HG03571 (cell line): Measurements from ENCODE around the gene CEMIP.

Experiments used
- ATAC-seq: cut with Tn5 transposase; IDR thresholded peaks from one replicate; pipeline ENCODE4 v1.9.1; 2021; ENCODE audit not compliant: unreplicated experiment

The CEMIP gene

DNA sequence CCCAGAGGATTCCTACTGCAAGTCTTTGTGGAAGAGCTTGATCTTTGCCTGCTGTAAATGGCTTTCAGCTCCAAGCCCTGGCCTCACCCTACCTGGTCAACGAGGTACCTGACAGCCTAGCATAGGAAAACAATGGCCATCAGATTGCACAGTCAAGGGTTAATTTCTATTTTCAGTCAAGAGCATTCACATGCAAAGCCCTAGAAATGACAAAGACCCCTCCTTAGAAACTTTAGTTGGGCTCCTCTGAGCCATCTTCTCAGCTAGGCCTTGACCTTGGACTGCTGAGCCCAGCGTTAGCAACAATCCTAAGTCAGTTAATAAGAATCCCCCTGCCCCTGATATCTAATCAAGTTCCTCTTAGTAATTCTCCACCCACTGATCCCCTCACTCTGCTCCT, 192.0 kb downstream of the CEMIP start:
- no peak for ATAC-seq

DNA sequence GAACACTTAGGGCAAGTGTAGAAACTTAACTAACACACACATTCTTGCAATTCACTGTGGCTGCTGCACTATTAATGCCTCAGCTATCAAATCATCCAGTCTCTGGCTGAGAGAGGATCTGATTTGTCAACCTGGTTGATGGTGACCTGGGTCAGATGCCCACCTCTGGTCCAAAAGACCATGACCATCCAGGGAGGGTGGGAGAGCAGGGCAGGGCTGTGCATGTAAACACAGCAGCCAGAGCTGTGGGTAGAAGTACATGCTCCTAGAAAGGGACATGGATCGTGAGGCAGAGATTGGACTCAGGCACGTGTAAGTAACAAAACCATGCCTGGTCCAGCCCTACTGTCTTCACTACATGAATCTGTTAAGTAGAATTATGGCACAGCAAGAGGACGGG, 193.1 kb downstream of the CEMIP start:
- no peak for ATAC-seq

DNA sequence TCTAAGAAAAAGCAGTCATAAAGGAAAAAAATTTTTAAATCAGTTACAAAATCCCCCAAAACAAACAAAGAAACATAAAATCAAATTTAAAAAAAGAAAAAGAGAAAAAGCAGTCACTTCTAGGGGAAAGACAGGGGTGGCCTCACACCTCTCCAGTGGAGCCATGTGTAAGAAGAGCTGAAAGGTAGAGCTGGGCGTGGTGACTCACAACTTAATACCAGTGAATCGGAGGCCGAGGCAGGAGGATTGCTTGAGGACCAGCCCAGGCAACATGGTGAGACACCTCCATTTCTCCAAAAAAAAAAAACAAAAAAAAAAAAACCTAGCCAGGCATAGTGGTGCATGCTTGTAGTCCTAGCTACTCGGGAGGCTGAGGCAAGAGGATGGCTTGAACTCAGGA, 195.7 kb downstream of the CEMIP start:
- ATAC-seq, result no peak

DNA sequence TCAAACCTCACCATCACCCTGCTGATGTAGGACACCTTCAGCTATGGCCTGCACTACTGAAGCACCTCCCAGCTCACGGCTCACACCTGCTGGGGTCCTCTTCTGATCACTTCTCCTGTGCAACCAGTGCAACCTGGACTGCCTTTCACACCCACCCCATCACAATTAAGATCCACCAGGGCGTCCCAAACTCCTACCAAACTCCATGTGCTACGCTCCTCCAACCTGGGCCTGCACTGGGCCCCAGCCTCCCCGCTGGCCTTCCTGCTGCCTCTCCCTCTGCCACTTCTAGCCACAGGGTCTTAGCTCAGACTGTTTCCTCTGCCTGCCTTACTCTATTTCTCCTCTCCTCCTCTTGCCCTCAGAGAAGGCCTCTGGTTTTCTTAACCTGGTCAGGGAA, 197.7 kb downstream of the CEMIP start:
- ATAC-seq, result no peak

DNA sequence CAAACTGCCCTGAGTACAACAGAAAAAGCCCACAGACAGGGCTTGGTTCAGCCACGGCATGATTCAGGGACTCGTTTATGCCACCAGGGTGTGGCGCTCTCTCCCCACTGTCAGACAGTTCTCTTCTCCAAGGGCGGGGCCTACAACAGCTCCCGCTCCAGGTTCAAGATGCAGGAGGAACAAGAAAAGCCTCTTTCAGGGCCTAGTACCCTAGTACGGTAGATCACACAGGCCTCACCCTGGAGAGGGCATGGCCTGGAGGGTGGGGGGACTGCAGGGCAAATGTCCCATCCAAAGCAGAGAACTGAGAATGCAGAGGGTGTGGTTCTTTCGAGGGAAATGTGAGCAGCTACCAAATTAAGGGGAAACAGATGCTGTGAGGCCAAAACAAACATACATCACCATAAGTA, 198.5 kb downstream of the CEMIP start:
- no peak for ATAC-seq

DNA sequence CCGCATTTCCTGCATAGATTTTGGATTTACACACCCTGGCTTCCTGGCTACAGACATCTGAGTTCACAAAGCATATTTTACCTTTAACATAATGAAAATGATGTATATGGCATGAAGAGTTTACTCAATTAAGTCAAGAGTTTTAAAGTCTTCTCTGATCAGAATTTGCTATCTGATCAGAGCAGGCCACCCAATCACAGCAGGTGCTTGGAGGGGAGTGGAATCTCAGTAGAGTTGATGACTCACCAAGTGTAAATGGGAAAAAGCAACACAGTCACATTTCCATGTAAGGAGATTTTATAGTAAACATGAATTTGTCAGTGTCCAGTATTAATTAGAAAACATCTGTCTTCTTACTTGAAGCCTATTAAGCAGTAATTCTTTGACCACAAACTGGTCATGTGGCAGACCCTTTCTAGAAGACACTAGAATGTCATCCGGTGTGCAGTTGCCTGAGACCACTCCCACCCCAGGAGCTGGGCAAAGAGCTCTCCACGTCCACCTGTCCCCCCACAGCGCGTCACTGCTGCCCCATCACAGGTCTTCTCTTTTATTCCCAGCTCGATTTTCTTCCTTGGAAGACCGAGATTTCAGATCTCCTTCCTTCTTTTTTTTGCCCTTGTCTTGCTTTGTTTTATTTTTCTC, 199.6 kb downstream of the CEMIP start:
- ATAC-seq, result no peak

DNA sequence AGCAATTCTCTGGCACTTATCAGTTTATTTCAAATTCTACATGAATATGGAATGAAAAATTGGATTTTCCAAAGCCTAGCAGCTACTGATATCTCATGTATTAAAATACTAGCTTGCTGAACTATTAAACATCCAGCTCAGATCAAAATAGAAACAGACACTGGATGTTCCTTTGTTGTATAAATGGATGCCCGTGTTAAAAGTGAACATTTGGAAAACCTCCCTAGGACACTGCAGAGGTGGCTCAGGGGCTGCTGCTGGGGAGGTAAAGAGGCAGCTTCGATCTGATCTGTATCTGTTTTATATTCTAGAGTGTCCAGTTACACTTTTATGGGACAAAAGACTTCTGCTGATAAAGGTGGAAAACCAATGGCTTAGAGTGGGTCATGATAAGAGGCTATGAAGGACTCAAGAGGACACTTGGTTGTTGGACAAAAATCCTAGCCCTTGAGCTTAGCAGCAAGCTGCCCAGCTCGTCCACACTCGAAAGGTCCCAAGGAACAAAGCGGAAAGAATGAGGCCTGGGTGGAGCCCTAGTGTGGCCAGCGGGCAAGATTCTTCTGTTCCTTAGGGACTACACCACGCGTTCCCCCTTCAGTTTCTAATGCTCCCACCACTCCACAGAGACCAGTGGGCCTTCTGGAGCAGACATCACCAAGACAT, 200.5 kb downstream of the CEMIP start:
- ATAC-seq, result no peak

DNA sequence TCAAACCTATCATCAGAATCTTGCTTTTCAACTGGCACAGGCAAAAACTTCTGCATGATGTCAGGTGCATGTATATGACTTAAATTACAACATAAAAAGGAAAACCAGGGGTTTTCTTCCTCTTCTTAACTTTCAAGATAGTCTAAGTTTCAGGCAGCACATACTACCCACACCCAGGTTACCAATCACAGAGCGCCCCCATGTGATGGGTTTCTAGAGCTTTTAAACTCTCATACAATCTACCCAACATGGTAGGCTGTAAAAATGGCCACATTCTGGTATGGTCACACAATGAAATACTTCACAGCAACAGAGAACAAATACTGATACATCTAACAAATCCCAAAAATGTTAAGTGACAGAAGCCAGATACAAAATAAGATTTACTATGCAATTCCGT, 203.0 kb downstream of the CEMIP start:
- ATAC-seq, result no peak

DNA sequence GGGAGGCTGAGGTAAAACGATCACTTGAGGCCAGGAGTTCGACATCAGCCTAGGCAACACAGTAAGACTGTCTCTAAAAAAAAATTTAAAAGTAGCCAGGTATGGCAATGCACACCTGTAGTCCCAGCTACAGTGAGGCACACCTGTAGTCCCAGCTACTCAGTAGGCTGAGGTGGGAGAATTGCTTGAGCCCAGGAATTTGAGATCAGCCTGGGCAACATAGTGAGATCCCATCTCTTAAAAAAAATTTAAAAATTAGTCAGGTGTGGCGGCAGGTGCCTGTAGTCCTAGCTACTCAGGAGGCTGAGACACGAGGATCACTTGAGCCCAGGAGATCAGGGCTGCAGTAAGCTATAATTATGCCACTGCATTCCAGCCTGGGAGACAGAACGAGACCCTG, 203.7 kb downstream of the CEMIP start:
- no peak for ATAC-seq

DNA sequence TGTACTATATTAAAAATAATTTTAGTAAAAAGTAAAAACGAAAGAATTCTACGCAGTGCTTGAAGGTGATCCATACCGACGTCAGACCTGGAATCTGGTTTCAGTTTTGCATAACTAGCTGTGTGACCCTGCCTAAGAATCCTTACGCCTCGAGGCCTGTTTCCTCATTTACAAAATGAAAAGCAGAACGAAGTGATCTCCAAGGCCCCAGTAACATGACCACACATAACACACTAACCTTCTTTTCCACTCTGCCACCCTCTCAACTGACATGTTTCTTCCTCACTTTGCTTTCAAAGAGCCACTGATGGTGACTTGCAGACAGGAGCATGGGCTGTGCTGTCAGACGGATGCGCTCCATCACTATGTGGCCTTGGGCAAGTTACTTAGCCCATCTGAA, 205.7 kb downstream of the CEMIP start:
- ATAC-seq, result no peak

DNA sequence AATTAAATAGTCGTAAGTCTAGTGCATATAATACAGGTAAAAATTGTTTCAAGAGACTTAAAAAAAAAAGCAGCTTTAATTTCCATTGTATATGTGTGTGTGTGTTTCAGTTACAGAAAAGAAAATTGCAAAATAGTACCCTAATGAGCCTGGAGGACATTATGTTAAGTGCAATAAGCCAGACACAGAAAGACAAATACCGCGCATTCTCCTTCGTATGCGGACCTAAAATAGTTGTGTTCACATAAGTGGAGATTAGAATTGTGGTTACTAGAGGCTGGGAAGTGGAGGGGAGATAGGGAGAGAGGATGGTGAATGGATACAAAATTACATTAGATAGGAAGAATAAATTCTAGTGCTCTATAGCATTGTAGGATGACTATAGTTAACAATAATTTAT, 206.8 kb downstream of the CEMIP start:
- ATAC-seq, result no peak

DNA sequence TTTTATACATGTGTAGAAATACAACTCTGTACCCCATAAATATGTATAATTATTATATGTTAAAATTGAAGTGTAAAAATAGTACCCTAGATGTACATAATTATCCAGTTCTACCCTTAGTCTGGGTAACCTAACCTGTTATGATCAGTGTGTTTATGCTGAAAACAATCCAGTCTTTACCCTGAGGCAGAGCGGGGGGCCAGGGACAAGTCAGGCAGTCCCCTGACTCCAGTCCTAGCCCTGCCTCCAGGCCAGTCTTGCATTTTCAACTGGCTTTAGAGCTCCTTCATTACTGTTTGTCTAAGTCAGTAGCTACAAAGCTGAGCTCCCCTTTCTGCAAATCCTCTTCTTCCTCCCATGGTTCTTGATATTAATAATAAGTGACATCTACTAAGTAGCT, 207.3 kb downstream of the CEMIP start:
- no peak for ATAC-seq

DNA sequence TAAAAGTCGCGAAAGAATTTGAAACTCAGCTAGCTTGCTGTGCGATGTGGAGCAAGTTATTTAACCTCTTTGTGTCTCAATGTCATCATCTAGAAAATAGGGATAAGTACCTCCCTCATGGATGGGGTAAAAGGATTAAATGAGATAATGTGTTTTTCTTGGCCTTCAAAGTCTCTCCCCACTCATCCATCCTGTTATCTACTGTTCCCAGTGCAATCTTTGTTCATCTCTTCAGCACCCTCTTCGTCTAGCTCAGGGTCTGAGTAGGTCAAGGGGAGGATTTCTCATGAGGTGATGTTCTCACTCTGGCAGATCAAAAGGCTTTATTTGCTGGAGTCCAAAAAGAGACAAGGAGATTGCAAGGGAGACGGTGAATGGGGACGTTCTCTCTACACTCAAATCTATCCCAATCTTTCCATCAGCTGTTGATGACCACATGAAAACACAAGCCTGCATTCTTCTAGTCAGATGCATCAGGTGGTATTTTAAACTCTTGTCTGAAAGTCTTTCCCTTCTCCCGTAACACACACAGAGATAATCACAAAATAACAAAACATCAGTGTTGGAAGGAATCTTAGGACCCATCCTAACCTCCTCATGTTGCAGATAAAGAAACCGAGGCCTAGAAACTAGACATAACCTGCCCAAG, 209.1 kb downstream of the CEMIP start:
- no peak for ATAC-seq

DNA sequence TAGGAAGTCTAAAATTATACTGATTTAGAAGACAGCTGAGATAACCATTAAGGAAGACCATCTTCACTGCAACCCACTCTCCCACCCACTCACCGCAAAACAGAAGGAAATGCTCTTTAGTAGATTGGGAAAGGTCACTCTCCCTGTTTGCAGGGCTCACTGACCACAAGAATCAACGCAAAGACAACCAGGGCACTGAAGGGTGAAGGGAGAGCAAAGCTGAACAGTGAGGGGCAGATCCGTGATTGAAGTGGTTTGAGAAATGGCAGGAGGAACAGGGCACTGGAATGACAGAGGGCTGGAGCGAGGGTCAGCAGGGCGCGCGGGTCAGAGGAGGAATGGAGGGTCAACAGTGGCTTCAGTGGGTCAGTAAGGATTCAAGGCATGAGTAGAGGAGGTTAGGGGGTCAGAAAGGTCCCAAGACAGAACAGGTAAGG, 209.9 kb downstream of the CEMIP start:
- ATAC-seq, result peak; percentile 9

DNA sequence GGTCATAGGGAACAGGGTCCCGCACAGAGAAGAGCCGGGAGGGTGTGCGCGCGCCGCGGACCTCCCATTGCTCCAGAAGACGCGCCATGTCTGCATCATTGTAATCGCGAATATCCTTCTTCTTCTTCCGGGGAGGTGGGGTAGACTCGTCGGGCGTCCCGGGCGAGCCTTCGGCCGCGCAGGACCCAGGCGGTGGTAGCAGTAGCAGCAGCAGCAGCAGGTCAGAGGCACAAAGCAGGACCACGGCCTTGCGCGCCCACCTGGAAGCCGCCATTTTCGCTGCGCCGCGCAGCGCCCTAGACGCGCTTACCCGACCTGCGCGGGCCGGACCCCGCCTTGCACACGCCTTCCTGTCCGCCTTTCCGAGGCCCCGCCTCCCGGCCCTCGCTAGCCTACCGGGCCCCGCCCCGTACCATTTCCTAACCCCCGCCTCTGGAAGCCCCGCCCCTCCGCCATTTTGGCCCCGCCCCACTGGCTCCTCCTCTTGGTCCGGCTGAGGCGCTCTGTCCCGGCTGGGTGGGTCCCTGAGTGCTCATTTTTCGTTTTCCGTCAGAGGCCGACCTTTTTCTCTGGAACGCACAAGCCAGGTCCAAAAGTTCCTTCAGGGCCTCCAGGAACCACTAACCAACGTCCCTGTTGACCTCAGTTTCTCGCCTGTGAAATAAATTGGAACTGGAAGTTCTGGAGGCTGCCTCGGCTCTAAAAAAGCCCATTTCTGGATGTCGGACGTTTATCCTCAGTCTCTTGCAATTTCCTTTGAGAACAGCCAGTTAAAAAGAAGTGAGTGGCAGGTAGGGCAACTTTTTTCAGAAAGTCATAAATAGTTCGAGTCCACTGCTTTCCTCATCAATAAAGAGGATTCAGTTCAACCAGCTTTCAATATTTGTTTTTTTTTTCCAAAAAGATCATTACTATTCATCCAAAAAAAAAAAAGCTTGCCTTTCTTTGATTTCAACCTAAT, 210.6 kb downstream of the CEMIP start, which contains the start of gene MESD:
MESD (minus strand) TSS at position 302 of the 961 bp plus-strand sequence; CDS start at position 274, 28 bp downstream.
- ATAC-seq, result peak; percentile 98

DNA sequence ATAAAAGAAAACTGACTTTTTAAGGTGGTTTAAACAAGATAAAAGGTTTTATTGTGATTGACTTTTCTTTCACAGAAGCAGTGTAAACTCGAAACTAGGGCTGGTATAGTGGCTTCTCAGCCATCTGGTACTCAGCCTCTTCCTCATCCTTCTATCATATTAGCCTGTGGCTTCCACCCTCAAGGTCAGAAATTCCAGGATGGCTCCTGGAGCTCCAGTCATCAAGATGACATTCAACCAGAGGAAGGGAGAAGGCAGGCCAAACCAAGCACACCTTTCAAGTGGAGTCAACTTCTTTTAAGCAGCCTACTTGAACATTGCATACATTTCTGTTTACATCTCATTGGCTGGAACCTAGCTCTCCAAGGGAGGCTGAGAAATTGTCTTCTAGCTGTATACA, 211.8 kb downstream of the CEMIP start:
- no peak for ATAC-seq

DNA sequence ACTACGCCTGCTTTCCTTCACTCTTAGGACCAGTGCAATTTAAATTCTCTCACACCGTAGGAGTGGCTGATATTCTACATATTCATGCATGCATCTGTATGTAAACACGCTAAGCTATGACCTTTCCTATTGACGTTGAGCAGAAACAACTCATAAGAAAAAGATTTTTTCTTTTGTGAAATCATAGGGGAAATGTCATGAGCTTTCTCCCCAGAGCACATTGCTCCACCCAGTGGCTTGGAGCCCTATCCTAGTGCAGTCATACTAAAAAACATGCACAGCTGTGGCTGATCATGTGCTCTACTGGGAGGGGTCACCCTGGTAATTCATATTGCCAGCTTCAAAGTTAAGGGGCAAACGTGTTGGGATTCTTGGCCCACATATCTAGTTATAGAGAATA, 212.3 kb downstream of the CEMIP start:
- ATAC-seq, result no peak

DNA sequence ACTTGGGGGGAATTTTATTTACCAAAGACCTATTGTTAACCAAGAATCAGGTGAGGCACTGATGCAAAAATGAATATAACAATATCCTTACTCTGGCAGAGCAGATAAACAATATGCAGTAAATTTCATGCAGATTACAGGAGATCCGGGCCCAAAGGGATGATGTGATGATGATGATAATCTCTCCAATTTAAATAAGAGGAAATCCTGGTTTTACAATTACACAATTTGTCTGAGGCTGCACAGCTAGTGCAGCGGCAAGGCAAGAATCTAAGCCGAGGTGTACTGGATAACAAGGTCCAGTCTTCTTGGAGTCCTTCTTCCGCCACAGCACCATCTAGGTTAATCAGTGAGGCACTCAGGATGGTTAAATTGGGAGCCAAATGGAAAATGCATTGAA, 212.8 kb downstream of the CEMIP start:
- no peak for ATAC-seq

DNA sequence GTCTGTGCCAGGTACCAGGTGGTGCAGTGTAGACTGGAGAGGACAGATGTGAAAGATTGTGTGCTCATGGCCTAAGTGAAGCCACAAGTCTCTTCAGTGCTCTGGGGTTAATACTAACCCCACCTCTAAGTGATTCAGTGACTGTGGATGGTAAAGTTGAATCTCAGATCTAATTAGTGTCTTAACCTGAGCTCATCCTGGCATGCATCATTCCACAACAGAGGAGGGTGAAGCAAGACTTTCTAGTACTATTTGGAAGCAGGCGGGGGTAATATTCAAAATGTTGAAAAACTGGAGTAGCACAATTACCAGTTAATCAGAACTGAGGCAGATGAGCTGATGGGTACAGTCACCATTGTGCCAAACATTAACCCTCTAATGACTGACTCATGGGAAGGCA, 213.3 kb downstream of the CEMIP start:
- ATAC-seq, result no peak

DNA sequence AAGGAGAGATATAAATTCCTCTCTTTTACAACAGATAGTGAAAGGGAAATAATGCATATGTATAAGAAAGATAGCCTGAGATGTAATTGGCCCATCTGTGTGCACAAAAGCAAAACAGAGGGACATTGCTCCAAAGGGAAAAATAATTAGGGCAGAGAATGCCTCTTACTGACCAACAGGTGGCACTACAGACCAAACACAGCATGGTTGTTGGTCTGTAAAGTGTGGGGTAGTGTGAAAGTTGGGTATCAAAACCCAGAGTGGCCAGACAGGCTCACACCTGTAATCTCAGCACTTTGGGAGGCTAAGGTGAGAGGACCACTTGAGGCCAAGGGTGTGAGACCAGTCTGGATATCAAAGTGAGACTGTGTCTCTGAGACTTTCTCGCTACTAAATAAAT, 217.1 kb downstream of the CEMIP start:
- ATAC-seq, result no peak

DNA sequence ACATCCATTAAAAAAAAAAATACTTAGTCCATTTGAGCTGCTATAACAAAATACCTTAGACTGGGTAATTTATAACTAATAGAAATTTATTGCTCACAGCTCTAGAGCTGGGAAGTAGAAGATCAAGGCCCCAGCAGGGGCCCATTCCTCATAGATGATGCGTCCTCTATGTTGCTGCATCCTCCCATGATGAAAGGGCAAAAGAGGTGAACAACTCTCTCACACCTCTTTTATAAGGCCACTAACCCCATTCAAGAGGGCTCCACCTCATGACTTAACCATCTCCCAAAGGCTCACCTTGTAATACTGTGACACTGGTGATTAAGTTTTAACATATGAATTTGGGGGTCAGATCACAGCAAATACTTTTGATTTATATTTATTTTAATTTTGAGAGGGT, 218.5 kb downstream of the CEMIP start:
- ATAC-seq, result no peak
